SIG-M5 treated with dmso at 0.1 percent for 504 hours (cell line): ENCODE measurements around the gene KIAA0930.

ENCODE experiments used
- DNase-seq: peaks from one replicate; lab custom pipeline; 2025; ENCODE audit not compliant: unreplicated experiment; lab: John Stamatoyannopoulos, UW

The KIAA0930 gene

DNA sequence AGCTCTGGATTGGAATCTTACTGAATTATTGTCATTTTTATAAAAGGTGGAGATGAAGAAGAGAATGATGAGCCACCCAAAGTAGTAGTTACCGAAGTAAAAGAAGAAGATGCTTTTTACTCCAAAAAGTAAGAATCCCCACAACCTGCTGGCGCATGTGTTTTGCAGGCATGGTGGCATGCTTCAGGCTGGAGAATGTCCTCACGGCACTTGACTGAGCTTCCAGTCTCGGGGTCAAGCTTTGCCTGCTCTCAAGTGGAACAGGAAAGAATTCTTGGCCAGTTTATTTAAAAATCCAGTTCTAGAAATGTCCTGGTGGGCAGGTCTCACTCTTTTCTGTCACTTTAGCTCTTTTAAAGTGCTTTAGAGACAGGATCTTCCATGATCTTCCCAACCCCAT, 59.5 kb downstream of the KIAA0930 start:
- no peak for DNase-seq

DNA sequence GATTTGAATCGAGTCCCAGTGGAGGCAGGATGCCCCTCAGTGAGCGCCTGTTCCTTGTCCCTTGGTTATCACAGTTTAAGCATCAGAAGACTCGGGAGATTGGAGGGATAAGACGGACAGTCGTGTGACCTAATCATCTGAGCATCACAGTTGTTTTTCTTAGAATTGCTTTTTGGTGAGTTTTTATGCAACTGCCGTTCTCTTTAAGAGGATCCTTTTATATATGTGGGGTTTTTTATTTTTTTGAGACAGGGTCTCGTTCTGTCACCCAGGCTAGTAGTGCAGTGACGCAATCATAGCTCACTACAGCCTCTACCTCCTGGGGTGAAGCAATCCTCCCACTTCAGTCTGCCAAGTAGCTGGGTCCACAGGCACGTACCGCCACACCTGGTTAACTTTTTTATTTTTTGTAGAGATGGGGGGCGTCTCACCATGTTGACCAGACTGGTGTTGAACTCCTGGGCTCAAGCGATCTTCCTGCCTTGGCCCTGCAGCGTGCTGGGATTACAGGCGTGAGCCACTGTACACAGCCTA, 60.5 kb downstream of the KIAA0930 start:
- peak; percentile 35 for DNase-seq

DNA sequence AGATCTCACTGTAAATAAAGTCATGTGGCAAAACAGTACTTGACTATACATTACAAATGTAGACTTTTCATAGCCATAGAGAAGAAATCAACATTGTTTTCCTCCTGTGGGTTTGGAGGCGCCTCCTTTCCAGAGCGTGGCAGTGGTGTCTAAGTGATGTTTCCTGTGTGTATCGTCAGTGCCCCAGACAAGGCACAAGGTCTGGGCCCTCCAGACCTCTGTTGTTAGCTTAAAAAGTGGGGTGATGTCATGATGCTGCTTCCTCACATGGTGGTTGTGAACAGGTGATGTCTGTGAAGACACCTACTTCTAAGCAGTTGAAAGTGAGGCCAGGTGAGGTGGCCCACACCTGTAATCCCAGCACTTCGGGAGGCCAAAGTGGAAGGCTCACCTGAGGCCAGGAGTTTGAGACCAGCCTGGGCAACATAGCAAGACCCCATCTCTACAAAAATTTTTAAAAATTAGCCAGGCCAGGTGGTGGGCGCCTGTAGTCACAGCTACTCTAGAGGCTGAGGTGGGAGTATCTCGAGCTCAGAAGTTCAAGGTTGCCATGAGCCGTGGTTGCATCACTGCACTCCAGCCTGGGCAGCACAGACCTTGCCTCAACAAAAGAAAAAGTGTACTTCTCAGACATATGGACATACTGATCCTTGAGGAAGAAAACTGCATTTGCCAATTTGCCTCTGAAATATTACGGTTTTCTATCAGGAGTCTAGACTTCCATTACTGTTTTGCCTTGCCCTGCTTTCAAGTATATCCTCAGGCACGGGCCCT, 61.2 kb downstream of the KIAA0930 start:
- DNase-seq = no peak

DNA sequence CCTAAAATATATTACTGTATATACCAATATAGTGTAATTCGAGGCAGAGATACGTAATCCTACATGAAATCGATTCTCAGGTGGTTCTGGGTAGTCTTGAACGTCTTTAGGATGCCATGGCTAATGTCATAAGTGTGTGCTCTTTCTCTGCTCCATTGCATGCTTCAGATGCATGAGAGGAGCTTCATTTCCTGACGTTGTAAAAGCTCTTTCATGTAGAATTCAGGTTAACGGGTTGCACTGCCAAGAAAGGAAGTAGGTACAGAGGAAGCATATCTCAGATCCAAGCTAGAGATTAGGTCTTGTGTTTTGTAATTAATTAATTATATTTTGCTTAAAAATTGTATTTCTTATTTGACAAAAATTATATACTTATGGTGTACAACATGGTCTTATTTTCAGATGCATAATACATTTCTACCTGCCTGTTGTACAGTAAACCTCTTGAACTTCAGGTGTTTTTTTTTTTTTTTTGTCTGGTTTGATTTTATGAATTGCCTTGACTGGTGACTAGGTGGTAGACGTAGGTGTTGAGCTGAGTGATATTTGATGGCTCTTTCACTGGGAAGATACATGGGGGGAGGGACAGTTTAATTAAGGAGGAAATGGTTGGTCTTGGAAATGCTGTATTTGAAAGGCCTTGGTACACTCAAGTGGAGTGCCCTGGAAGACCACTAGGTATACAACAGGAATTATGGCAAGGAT, 67.7 kb downstream of the KIAA0930 start:
- DNase-seq = no peak

DNA sequence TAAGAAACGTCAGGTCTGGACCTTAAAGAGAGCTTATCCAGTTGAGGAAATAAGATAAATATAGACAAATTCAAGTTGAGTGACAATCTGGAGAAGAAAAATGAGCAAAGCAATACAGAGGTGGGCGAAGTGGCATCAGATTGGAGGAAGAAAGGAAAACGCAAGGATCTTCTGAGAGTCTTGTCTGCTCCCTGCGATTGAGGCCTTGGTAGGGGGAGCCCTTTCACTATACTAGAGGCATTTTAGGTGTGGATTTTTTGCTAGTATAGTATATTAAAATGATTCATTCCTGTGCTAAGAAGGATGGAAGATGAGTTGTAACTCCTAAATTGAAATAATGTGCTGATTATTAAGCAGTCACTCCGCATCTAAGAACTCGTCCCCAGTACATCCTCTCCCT, 68.9 kb downstream of the KIAA0930 start:
- no peak for DNase-seq

DNA sequence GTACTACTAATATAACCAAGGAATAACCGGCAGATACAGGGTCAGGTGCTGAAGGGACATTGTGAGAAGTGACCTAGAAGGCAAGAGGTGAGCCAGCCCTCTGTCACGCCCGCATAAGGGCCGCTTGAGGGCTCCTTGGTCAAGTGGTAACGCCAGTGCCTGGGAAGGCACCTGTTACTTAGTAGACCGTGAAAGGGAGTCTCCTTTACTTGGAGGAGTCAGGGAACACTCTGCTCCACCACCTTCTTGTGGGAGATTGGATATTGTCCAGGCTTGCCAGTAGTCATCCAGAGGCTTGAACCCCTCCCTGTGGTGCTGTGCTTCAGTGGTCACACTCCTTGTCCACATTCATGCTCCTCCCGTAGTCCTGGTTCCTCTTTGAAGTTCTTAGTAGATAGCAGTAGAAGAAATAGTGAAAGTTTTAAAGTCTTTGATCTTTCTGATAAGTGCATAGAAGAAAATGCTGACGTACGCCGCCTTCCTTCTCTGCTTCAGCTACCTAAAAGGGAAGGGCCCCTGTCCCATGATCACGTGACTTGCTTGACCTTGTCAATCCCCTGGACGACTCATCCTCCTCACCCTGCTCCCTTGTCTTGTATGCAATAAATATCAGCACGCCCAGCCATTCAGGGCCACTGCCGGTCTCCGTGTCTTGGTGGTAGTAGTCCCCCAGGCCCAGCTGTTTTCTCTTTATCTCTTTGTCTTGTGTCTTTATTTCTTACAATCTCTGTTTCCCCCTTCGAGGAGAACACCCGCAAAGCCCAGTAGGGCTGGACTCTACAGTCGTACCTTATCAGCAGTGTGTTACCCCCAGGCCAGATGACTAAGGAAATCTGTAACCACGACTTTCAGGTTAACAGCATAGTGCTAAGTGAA, 70.9 kb downstream of the KIAA0930 start:
- no peak for DNase-seq

DNA sequence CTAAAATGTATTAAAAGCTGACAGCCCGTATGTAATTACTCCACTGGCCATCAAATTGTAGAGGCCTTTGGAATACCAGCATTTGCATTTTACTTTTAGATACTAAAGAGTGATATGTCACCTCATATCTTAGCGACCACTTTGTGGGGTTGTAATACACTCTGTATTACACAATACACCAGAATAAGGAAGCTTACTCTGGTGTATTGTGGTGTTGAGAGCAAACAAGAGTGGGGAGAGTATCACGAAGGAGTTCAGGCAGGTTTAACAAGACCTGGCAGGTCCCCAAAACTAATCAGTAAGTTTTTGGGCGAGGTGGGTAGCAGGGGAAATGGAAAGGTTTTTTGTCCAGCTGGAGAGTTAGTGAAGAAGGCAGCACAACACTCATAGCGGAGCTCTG, 73.8 kb downstream of the KIAA0930 start:
- DNase-seq = peak; percentile 85

DNA sequence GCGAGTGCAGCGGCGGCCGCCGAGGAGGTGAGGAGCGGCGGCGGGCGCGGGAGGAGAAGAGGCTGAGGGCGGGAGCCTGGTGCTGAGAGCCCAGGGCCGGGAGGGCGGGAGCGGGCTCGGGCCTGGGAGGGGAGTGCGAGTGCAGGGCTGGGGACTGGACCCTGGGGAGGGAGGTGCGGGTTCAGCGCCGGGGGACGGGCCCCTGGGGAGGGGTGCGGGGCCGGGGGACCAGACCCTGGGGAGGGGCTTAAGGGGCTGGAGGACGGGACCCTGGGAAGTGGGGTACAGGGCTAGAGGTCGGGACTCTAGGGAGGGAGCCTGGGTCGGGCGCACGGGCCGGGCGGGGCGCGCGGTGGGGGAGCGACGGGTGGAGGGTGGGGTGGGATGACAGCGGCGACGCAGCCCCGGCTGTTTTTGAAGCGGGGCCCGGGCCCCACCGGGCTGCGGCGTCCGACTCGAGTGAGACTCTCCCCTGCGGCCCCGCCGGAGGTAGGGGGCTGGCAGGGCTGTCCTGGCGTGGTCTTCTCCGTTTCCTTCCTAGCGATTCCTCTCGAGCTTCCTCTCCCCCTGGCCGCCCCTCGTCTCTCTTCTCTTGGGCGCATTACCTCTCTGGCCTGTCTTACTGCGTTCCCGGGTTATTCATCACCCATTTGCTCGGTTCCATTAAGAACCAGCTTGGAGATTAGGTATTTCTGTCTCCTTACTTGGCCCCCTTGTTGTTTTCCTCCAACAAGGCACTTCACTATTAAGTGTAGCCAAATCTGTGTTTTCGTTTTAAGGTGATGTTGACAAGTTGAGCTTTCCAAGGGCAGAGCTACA, 76.2 kb downstream of the KIAA0930 start:
- DNase-seq = no peak

DNA sequence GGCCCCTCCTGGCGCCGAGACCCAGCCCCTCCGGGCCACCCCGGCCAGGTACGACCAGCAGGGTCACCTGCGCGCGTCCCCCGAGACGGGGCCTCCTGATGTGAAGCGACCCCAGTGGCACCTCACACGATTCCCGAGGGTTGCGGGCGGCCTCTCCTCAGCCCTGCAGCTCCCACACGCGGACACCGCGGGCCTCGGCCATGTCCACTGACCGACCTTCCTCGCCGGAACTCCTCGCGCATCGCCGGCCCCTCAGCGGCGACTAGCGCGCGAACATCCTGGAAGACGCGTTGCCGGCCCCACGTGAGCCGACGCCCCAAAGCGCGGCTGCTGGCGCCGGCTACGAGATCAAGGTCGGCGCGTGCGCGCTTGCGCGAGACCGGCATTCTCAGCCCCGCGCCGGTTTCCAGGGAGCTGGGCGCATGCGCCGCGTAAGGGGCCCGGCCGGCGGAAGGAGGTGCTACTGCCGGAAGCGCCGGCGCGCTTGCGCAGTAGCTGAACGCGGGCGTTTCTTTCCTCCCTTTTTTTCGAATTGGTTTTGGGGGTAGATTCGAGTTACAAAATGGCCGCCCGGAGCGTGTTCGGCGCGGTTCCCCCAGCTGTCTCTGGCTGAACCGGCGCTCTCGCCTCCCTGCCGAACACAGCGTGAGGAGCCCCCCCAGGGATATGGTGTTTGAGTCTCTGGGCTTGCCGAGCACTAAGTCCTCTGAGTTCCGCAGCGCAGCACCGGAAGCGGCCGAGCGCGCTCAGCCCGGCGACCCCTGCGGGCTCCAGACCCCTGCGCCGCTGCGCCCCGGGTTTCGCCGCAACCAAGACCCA, 77.0 kb downstream of the KIAA0930 start, which contains the start of gene NUP50:
Gene NUP50 (plus strand): TSS at position 475 of the 819 bp plus-strand sequence. CDS start 4,253 bp downstream, outside the sequence.
- DNase-seq = peak; percentile 87

DNA sequence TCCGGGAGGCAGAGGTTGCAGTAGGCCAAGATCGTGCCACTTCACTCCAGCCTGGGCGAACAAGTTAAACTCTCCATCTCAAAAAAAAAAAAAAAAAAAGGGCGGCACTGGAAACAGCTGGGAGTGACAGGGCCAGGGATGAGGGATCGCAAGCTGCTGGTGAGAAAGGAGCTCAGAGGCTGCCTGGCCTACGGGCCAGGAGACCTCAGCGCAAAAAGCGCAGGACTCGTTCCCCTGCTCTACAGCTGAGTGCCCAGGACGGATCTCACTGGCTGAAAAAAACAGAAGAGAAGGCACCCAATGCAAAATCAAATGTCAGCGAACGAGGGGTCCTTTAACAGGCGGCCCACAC, 77.6 kb downstream of the KIAA0930 start:
- no peak for DNase-seq

DNA sequence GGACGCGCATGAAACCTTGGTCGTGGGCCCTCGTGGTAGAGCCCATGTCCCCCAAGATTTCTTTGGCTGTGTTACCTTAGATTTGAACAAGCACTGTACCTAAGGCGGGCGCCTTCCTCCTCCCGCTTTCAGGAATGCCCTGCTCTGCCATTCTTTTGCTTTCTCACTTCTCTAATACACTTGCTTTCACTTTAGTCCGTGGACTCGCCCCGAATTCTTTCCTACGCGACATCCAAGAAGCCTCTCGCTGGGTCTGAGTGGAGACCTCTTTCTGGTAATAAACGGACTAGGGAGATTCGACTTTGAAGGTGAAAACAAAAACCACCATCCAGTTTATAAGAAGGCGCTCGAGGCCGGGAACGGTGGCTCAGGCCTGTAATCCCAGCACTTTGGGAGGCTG, 78.2 kb downstream of the KIAA0930 start:
- no peak for DNase-seq

DNA sequence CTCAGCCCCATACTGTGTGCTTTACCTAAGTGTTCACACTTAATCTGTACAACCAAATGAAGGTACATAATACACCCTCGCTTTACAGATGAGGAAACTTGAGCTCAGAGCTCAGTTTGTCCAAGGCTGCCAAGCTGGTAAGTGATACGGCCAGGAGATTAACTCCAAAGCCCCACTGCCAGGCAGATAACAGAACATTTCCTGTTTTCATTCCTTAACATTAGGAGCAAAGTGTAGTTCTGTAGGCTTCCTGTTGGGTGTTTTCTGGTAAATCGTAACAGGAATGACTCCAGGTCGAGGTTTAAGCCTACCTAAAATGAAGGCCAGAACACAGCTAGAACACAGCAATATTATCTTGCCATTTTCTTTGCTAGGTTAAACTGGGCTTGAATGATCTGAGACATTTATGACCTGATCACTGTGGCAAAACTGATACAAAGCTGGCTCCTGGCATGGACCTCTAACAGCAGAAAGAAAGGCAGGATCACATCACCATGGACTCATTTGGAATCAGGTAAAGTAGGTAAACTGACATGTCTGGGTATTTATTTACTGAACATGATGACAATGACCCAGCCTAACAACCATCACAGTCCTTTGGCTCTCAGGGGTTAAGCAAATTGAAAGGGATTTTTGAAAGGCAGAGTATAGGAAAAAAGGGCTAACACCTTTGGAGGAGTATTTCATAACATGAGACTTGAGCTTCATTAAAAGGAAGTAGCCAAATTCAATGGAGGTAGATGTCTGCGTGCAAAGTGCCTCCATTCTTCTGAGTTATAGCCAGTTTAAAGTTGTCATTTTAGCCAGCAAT, 80.8 kb downstream of the KIAA0930 start:
- DNase-seq = no peak

DNA sequence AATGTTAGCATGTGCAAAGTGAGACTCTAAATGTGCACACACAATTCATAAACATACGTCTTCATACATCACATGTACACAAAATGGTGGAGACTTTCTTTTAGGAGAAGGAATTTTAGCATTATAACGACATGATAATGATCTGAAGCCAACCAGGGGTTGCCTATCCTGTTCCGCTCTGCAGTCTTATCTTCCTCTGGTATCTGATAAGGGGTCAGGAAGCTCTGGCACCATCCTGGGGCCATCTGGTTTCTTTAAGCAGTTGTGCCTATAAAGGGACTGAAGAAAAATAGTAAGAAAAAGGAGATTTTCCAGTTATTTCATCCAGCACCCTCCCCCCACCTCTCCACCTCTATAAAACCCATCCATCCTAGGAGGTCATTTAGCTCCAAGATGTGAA, 82.8 kb downstream of the KIAA0930 start:
- DNase-seq = no peak

DNA sequence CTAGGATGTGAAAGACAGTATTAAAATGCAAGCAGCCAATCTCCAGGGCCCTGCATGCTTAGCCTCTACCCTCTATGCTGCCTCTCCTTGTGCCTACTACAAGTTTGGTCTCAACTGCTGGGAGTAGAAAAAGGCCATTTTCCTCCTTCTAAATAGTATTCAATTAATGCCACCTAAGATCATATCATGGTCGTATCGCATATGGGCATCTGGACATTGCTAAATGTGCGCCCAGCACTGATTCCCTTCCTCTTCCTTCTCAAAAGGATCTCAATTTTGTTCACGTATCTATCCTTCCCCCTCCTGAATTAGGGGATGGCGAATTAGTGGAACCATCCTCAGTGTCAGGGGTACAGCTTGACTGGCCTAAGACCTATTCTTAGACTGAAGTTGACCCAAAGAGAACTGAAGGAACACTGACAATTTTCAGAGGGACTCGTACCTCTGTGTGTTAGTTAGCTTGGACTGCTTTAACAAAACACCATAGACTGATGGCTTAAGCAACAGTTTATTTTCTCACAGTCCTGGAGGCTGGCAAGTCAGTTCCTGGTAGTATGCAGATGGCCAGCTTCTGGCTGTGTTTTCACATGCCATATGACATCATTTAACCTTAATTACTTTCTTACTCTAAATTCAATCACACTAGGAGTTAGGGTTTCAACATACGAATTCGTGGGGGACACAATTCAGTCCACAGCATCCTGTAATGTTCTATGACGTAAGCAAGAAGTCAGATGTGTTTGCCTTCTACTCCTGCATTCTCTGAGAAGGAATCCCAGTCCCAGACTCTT, 85.4 kb downstream of the KIAA0930 start:
- DNase-seq = no peak

DNA sequence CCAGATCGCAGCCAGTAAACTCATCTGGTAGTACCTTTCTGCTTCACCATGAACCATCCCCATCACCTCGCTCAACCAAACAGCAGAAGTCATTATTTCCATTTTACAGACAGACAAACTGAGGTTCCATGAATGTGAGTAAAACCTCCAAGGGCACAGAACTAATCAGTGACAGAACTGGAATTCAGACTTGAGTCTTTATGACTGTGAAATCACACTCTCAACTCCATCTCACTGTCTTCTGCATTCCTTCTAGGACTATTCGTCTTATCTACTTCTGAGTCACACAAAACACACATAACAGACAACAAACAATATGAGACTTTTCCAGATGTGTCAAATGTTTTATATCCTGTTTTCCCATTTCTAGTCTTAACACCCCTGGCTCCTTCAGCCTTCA, 86.3 kb downstream of the KIAA0930 start:
- no peak for DNase-seq

DNA sequence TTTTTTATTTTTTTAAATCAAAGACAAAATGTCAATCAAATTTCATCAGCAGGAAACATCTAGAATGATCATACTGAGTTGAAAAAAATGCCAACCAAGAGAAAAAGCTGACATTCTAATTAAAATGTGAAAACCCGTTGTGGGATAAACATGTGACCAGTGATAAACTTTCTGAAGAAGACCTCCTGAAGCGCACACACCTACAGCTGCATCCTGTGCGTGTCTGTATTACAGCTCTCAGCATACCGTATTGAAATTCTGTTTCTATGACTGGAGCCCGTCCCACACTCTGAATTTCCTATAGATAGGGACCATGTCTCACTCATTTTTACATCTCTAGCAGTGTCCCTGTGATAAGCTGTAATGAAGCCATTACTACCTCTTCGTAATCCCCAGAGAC, 89.2 kb downstream of the KIAA0930 start:
- no peak for DNase-seq

DNA sequence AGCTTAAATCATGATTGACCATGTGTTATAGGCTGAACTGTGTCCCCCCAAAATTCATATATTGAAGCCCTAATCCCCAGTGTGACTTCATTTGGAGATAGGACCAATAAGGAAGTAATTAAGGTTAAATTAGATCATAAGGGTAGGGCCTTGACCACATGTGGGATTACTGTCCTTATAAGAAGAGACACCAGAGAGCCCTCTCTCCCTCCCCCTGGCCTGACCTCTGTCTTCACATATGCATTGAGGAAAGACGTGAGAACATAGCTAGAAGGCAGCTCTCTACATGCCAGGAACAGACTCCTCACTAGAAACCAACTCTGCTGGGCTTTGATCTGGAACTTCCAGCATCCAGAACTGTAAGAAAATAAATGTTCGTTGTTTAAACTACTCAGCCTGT, 90.6 kb downstream of the KIAA0930 start:
- no peak for DNase-seq

DNA sequence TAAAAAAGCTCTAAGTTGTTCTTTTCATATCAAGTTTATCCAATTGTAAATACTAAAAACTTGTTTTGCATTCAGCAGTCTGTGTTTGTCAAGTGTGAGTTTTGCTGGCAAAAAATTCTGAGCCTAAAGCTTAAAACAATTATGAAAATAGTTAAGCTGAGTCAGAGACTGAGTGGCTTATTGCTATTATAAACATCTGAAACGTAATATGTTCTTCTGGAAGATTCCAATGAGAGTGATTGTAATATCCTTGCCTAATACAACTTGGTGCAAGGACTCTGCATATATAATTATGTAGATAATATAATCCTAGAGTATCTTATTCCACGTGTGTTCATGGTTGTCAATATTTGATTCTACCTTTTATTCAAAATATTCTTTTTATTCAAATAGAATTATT, 91.0 kb downstream of the KIAA0930 start:
- no peak for DNase-seq
